IMR-90 (cell line): Measurements from ENCODE around the gene MFAP3. TPM values are rescaled to one million over a fixed set of nuclear protein-coding genes. Genes with fewer than 3 reads are reported as not detected.
"Not testable (repeated sequence)": the region's sequence is repeated elsewhere in the genome, so short reads cannot be mapped to it uniquely, and the experiment has no call there.

Experiments used
- ATAC-seq: fragments of 200-7000 bp; cut with Tn5 transposase; 2 replicates; pipeline ENCODE4 v1.9.1; 2020; ENCODE audit warnings: low read depth, mild to moderate bottlenecking, moderate library complexity
- BruUV-seq: library from RNA; stranded (reverse); fragments of 400-500 nt; replicated peaks from 2 replicates; lab custom pipeline; 2021; lab: Mats Ljungman, UMichigan
- CTCF ChIA-PET: fragments of 300-600 bp; formaldehyde crosslinking; extraction: SDS; loops from one replicate; lab custom pipeline; 2021; ENCODE audit warnings: antibody characterized with exemption; lab: Yijun Ruan, JAX
- POLR2A ChIA-PET: fragments of 300-600 bp; sonication (Branson Sonifier 250); formaldehyde crosslinking; loops from one replicate; lab custom pipeline; 2022; ENCODE audit warnings: antibody characterized with exemption; ENCODE audit not compliant: unreplicated experiment; lab: Charles Lee
- DNase-seq: peaks from one replicate; pipeline ENCODE4 v3.0.0; 2013
- H2AFZ ChIP-seq: replicated peaks from 2 replicates; pipeline ENCODE3; 2013; ENCODE audit warnings: low read length, mild to moderate bottlenecking; ENCODE audit not compliant: poor library complexity
- H2AK5ac ChIP-seq: 2 replicates; pipeline ENCODE4 v1.6.1; 2013; ENCODE audit warnings: low read depth, low read length, inconsistent platforms
- H2AK9ac ChIP-seq: replicated peaks from 2 replicates; pipeline ENCODE3; 2013; ENCODE audit warnings: mild to moderate bottlenecking, low read depth, low read length, moderate library complexity; ENCODE audit not compliant: poor library complexity
- H2BK120ac ChIP-seq: 2 replicates; pipeline ENCODE4 v1.6.1; 2013; ENCODE audit warnings: low read depth, low read length, inconsistent platforms
- H2BK15ac ChIP-seq: 3 replicates; pipeline ENCODE4 v1.6.1; 2013; ENCODE audit warnings: low read depth, low read length, inconsistent platforms
- H2BK20ac ChIP-seq: 2 replicates; pipeline ENCODE4 v1.6.1; 2013; ENCODE audit warnings: low read depth, mild to moderate bottlenecking, inconsistent platforms, low read length, moderate library complexity
- H2BK5ac ChIP-seq: 2 replicates; pipeline ENCODE4 v1.6.1; 2013; ENCODE audit warnings: mild to moderate bottlenecking, low read depth, low read length, inconsistent platforms; ENCODE audit not compliant: poor library complexity, severe bottlenecking
- H3K14ac ChIP-seq: replicated peaks from 2 replicates; pipeline ENCODE4 v1.6.1; 2013; ENCODE audit warnings: low read depth, low read length, inconsistent platforms
- H3K18ac ChIP-seq: 2 replicates; pipeline ENCODE4 v1.6.1; 2013; ENCODE audit warnings: low read depth, low read length, control low read depth
- H3K23ac ChIP-seq: 2 replicates; pipeline ENCODE4 v1.6.1; 2013; ENCODE audit warnings: low read depth, low read length, inconsistent platforms
- H3K27ac ChIP-seq: 2 replicates; pipeline ENCODE4 v1.5.1; 2013; ENCODE audit warnings: mild to moderate bottlenecking, control low read depth, low read length; ENCODE audit not compliant: insufficient read depth
- H3K27me3 ChIP-seq: 2 replicates; pipeline ENCODE4 v1.6.1; 2013; ENCODE audit warnings: low read length; ENCODE audit not compliant: control insufficient read depth, insufficient read depth
- H3K36me3 ChIP-seq: 2 replicates; pipeline ENCODE4 v1.6.1; 2013; ENCODE audit warnings: low read length, mixed read lengths; ENCODE audit not compliant: control insufficient read depth, insufficient read depth
- H3K4ac ChIP-seq: 2 replicates; pipeline ENCODE4 v1.6.1; 2013; ENCODE audit warnings: low read depth, low read length, inconsistent platforms
- H3K4me1 ChIP-seq: 2 replicates; pipeline ENCODE4 v1.6.1; 2013; ENCODE audit warnings: low read length, mixed read lengths; ENCODE audit not compliant: control insufficient read depth, insufficient read depth
- H3K4me2 ChIP-seq: 2 replicates; pipeline ENCODE4 v1.6.1; 2013; ENCODE audit warnings: low read depth, mild to moderate bottlenecking, control low read depth, low read length, moderate library complexity
- H3K4me3 ChIP-seq: 2 replicates; pipeline ENCODE4 v1.5.1; 2013; ENCODE audit warnings: low read depth, mild to moderate bottlenecking, control low read depth, low read length, moderate library complexity; ENCODE audit not compliant: insufficient read depth
- H3K56ac ChIP-seq: 2 replicates; pipeline ENCODE4 v1.6.1; 2013; ENCODE audit warnings: low read length, inconsistent platforms; ENCODE audit not compliant: insufficient read depth; ENCODE audit errors: extremely low read depth
- H3K79me1 ChIP-seq, 2 experiments: 2 replicates each; pipeline ENCODE4 v1.6.1; 2013; ENCODE audit warnings: low read length in 2 of 2, inconsistent platforms in 1 of 2, low read depth in 1 of 2
- H3K9ac ChIP-seq: 2 replicates; pipeline ENCODE4 v1.6.1; 2013; ENCODE audit warnings: low read depth, low read length, control low read depth
- H3K9me1 ChIP-seq: 2 replicates; pipeline ENCODE4 v1.6.1; 2013; ENCODE audit warnings: low read length, inconsistent platforms; ENCODE audit not compliant: insufficient read depth
- H3K9me3 ChIP-seq: 2 replicates; pipeline ENCODE4 v1.6.1; 2013; ENCODE audit warnings: low read length; ENCODE audit not compliant: control insufficient read depth, insufficient read depth
- H4K20me1 ChIP-seq: 2 replicates; pipeline ENCODE4 v1.6.1; 2013; ENCODE audit warnings: low read length, inconsistent platforms; ENCODE audit not compliant: insufficient read depth
- H4K5ac ChIP-seq: 2 replicates; pipeline ENCODE4 v1.6.1; 2013; ENCODE audit warnings: mild to moderate bottlenecking, low read depth, low read length, control low read depth
- H4K8ac ChIP-seq, 2 experiments: 2 replicates each; pipeline ENCODE4 v1.6.1; 2013; ENCODE audit warnings: low read depth in 2 of 2, low read length in 2 of 2, control low read depth in 1 of 2, inconsistent platforms in 1 of 2
- H4K91ac ChIP-seq: 2 replicates; pipeline ENCODE4 v1.6.1; 2013; ENCODE audit warnings: low read depth, low read length, inconsistent platforms; ENCODE audit not compliant: insufficient read depth
- WGBS, 2 experiments: methylation state at CpG; one replicate each; pipeline versions ENCODE4 v1.1.5 to v1.1.7; 2013; ENCODE audit warnings: missing lambda C conversion rate in 2 of 2; ENCODE audit not compliant: insufficient read length in 1 of 2; ENCODE audit errors: extremely low coverage in 2 of 2; 5-methylcytosine and 5-hydroxymethylcytosine counted together
- dilution Hi-C: fragments of 300-500 bp; cut with HindIII; formaldehyde crosslinking; loops from one replicate; pipeline ENCODE4 v1.14.3; 2018; ENCODE audit warnings: low sequenced_read_pairs; ENCODE audit not compliant: unreplicated experiment
- in situ Hi-C: fragments of 300-500 bp; cut with MboI; formaldehyde crosslinking; loops from 3 replicates; pipeline ENCODE4 v1.14.3; 2019; ENCODE audit warnings: low sequenced_read_pairs, inconsistent platforms, mixed read lengths
- intact Hi-C: fragments of 100-400 bp; cut with micrococcal nuclease; formaldehyde crosslinking; loops from 2 replicates; pipeline ENCODE4 v1.10.0; 2022
- polyA plus RNA-seq, 3 experiments: library from polyadenylated mRNA; depleted of rRNA; stranded (reverse); fragments of >200 nt; gene quantifications; 2 replicates each; pipeline ENCODE4 v1.2.3, GENCODE V29; 2012; ENCODE audit warnings: low replicate concordance in 1 of 3
- total RNA-seq: library from RNA; depleted of rRNA; stranded (reverse); fragments of >200 nt; gene quantifications from 2 replicates; pipeline ENCODE4 v1.2.3, GENCODE V29; 2012

MFAP3 gene
- total and polyA plus RNA-seq, 2 of the 4 experiments (the other 2 are of a cell fraction) = 15.2 to 67.0 TPM

DNA sequence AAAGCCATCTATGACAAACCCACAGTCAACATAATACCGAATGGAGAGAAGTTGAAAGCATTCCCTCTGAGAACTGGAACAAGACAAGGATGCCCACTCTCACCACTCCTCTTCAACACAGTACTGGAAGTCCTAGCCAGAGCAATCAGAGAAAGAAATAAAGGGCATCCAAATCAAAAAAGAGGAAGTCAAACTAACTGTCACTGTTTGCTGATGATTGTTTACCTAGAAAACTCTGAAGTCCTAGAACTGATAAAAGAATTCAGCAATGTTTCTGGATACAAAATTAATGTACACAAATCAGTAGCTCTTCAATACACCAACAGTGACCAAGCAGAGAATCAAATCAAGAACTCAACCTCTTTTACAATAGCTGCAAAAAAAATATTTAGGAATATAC is 19.8 kb upstream of the MFAP3 start:
- H3K23ac ChIP-seq, BruUV-seq, H3K56ac ChIP-seq, H3K4ac ChIP-seq, intact Hi-C loops, CTCF ChIA-PET, H4K8ac ChIP-seq, H3K14ac ChIP-seq, H2AFZ ChIP-seq, H3K4me2 ChIP-seq, H3K18ac ChIP-seq, H2BK5ac ChIP-seq, DNase-seq, in situ Hi-C loops, POLR2A ChIA-PET, H2AK5ac ChIP-seq, H4K5ac ChIP-seq, H3K36me3 ChIP-seq, H4K20me1 ChIP-seq, H2BK20ac ChIP-seq, H3K79me1 ChIP-seq, H2BK15ac ChIP-seq, H2AK9ac ChIP-seq, H3K9ac ChIP-seq, H3K4me3 ChIP-seq, H4K91ac ChIP-seq, H3K9me1 ChIP-seq, ATAC-seq, H2BK120ac ChIP-seq, H3K27ac ChIP-seq, H3K4me1 ChIP-seq, H3K9me3 ChIP-seq, H3K27me3 ChIP-seq, dilution Hi-C loops: not testable (repeated sequence)
- WGBS, 2 experiments = no CpG with 5 or more reads among the region's 1 CpG
